Astrocyte of the cerebellum (primary cell): ENCODE results near the gene PARP15.
A peak's percentile ranks its signal among the peaks of the same experiment; 100 is the strongest.

Experiments used
- DNase-seq: peaks from one replicate; pipeline ENCODE4 v3.0.0-alpha.2; 2011; ENCODE audit warnings: low read depth
- H3K4me3 ChIP-seq: 2 replicates; pipeline ENCODE4 v1.5.1; 2011; ENCODE audit warnings: mild to moderate bottlenecking, low read depth, low read length, moderate library complexity
- CTCF ChIP-seq: IDR thresholded peaks from 2 replicates; pipeline ENCODE4 v1.5.1; 2012; ENCODE audit warnings: low read length, low read depth, moderate library complexity, mild to moderate bottlenecking; ENCODE audit errors: missing control alignments
- in situ Hi-C: cut with HindIII; loops from 2 replicates; pipeline ENCODE4 v1.10.0; 2017; ENCODE audit warnings: low sequenced_read_pairs

The PARP15 gene

GRCh38 chr3:122665226-122665786, 87.9 kb downstream of the PARP15 start:
- TF ChIP-seq CTCF, result no peak
- in situ Hi-C loops, result loop anchor here (25.0 kb wide), 1 partner anchor 203 kb away; no protein-coding TSS in a partner anchor
- DNase-seq, result no peak
- H3K4me3 ChIP-seq, result no peak overlapping the region

GRCh38 chr3:122665881-122666280, 88.4 kb downstream of the PARP15 start:
- no peak for DNase-seq
- no peak for TF ChIP-seq CTCF
- in situ Hi-C loops, result loop anchor here (25.0 kb wide), 1 partner anchor 204 kb away; no protein-coding TSS in a partner anchor
- no peak overlapping the region for H3K4me3 ChIP-seq

GRCh38 chr3:122668930-122669730, 91.7 kb downstream of the PARP15 start:
- in situ Hi-C loops, result loop anchor here (25.0 kb wide), 1 partner anchor 207 kb away; no protein-coding TSS in a partner anchor
- DNase-seq, result peak; percentile 42

GRCh38 chr3:122671553-122671952, 94.1 kb downstream of the PARP15 start:
- no peak overlapping the region for H3K4me3 ChIP-seq
- TF ChIP-seq CTCF, result no peak
- in situ Hi-C loops, result loop anchor here (25.0 kb wide), 1 partner anchor 209 kb away; no protein-coding TSS in a partner anchor
- no peak for DNase-seq

More at GRCh38 chr3:122668930-122669730, 91.7 kb downstream of the PARP15 start:
- H3K4me3 ChIP-seq, result no peak overlapping the region
- no peak for TF ChIP-seq CTCF

GRCh38 chr3:122674339-122674738, 96.9 kb downstream of the PARP15 start:
- in situ Hi-C loops, result loop anchor here (25.0 kb wide), 1 partner anchor 212 kb away; no protein-coding TSS in a partner anchor
- no peak overlapping the region for H3K4me3 ChIP-seq
- no peak for TF ChIP-seq CTCF
- DNase-seq, result no peak

- DNase-seq, result peak; percentile 37
- H3K4me3 ChIP-seq, result no peak overlapping the region
- TF ChIP-seq CTCF, result no peak
- in situ Hi-C loops, result no loop called here
Measured at GRCh38 chr3:122676759-122677158, 99.3 kb downstream of the PARP15 start.
